WTC11 (cell line): ENCODE results near the gene OPCML.

Experiments used
- CREM ChIP-seq: sonication (generic); formaldehyde crosslinking; IDR thresholded peaks from 2 replicates; pipeline ENCODE4 v1.8.1; 2022; ENCODE audit warnings: mild to moderate bottlenecking, missing genetic modification reagents, moderate library complexity
- IRF2 ChIP-seq: sonication (generic); formaldehyde crosslinking; IDR thresholded peaks from 2 replicates; pipeline ENCODE4 v1.8.0; 2022; ENCODE audit warnings: low read depth, missing genetic modification reagents, borderline replicate concordance
- JAZF1 ChIP-seq: fragments of 250-450 bp; sonication (Bioruptor Pico); IDR thresholded peaks from 2 replicates; pipeline ENCODE4 v1.9.0; 2021; ENCODE audit warnings: moderate library complexity, mild to moderate bottlenecking, inconsistent platforms
- NR1H2 ChIP-seq: sonication (generic); formaldehyde crosslinking; IDR thresholded peaks from 2 replicates; pipeline ENCODE4 v1.9.0; 2021; ENCODE audit warnings: mild to moderate bottlenecking, moderate library complexity, missing genetic modification reagents
- NR2C2 ChIP-seq: sonication (generic); formaldehyde crosslinking; IDR thresholded peaks from 2 replicates; pipeline ENCODE4 v1.8.0; 2022; ENCODE audit warnings: mild to moderate bottlenecking, missing genetic modification reagents
- TF ChIP-seq, protein P1 (sequence below): fragments of 200-600 bp; IDR thresholded peaks from 2 replicates; pipeline ENCODE4 v1.8.0; 2022; ENCODE audit warnings: antibody characterized with exemption
- TF ChIP-seq, protein P2 (sequence below): sonication (generic); formaldehyde crosslinking; conservative IDR thresholded peaks from 2 replicates; pipeline ENCODE4 v1.8.1; 2023; ENCODE audit warnings: mild to moderate bottlenecking, low read depth, missing genetic modification reagents, moderate library complexity
- TF ChIP-seq, protein P3 (sequence below): sonication (generic); formaldehyde crosslinking; IDR thresholded peaks from 2 replicates; pipeline ENCODE4 v1.8.1; 2023; ENCODE audit warnings: mild to moderate bottlenecking, missing genetic modification reagents, moderate library complexity

DNA sequence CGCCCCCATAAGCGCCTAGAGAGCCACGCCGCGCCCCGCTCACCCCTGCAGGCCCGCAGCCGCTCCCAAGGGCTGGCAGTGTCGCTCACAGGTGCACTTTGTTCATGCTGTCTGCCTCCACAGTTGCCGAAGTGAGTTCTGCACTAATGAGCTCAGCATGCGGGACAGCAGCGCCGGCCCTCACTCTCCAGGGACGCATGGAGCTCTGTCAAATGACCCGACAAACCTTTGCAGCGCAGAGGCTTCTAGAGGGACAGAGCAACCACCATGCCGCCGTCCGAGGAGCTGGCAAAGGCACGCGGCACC, 170.7 kb downstream of the OPCML start:
- TF ChIP-seq, protein P1, sequence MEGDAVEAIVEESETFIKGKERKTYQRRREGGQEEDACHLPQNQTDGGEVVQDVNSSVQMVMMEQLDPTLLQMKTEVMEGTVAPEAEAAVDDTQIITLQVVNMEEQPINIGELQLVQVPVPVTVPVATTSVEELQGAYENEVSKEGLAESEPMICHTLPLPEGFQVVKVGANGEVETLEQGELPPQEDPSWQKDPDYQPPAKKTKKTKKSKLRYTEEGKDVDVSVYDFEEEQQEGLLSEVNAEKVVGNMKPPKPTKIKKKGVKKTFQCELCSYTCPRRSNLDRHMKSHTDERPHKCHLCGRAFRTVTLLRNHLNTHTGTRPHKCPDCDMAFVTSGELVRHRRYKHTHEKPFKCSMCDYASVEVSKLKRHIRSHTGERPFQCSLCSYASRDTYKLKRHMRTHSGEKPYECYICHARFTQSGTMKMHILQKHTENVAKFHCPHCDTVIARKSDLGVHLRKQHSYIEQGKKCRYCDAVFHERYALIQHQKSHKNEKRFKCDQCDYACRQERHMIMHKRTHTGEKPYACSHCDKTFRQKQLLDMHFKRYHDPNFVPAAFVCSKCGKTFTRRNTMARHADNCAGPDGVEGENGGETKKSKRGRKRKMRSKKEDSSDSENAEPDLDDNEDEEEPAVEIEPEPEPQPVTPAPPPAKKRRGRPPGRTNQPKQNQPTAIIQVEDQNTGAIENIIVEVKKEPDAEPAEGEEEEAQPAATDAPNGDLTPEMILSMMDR = no peak
- TF ChIP-seq JAZF1 (CRISPR knock-in tag) (no peak), CREM (no peak), NR1H2 (no peak), IRF2 (CRISPR knock-in tag) (no peak), NR2C2 (CRISPR knock-in tag) (no peak)
- TF ChIP-seq, protein P2, sequence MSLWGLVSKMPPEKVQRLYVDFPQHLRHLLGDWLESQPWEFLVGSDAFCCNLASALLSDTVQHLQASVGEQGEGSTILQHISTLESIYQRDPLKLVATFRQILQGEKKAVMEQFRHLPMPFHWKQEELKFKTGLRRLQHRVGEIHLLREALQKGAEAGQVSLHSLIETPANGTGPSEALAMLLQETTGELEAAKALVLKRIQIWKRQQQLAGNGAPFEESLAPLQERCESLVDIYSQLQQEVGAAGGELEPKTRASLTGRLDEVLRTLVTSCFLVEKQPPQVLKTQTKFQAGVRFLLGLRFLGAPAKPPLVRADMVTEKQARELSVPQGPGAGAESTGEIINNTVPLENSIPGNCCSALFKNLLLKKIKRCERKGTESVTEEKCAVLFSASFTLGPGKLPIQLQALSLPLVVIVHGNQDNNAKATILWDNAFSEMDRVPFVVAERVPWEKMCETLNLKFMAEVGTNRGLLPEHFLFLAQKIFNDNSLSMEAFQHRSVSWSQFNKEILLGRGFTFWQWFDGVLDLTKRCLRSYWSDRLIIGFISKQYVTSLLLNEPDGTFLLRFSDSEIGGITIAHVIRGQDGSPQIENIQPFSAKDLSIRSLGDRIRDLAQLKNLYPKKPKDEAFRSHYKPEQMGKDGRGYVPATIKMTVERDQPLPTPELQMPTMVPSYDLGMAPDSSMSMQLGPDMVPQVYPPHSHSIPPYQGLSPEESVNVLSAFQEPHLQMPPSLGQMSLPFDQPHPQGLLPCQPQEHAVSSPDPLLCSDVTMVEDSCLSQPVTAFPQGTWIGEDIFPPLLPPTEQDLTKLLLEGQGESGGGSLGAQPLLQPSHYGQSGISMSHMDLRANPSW (CRISPR knock-in tag) = no peak
- TF ChIP-seq, protein P3, sequence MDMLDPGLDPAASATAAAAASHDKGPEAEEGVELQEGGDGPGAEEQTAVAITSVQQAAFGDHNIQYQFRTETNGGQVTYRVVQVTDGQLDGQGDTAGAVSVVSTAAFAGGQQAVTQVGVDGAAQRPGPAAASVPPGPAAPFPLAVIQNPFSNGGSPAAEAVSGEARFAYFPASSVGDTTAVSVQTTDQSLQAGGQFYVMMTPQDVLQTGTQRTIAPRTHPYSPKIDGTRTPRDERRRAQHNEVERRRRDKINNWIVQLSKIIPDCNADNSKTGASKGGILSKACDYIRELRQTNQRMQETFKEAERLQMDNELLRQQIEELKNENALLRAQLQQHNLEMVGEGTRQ = no peak
